GM20000 (cell line): Measurements from ENCODE around the gene HEATR5B.

Experiments
- DNase-seq: peaks from one replicate; pipeline ENCODE4 v3.0.0; 2012; ENCODE audit warnings: low spot score
- CTCF ChIP-seq: IDR thresholded peaks from 2 replicates; pipeline ENCODE4 v1.5.1; 2012; ENCODE audit warnings: mild to moderate bottlenecking, control low read depth; ENCODE audit errors: extremely low read depth, missing control alignments

HEATR5B gene

DNA sequence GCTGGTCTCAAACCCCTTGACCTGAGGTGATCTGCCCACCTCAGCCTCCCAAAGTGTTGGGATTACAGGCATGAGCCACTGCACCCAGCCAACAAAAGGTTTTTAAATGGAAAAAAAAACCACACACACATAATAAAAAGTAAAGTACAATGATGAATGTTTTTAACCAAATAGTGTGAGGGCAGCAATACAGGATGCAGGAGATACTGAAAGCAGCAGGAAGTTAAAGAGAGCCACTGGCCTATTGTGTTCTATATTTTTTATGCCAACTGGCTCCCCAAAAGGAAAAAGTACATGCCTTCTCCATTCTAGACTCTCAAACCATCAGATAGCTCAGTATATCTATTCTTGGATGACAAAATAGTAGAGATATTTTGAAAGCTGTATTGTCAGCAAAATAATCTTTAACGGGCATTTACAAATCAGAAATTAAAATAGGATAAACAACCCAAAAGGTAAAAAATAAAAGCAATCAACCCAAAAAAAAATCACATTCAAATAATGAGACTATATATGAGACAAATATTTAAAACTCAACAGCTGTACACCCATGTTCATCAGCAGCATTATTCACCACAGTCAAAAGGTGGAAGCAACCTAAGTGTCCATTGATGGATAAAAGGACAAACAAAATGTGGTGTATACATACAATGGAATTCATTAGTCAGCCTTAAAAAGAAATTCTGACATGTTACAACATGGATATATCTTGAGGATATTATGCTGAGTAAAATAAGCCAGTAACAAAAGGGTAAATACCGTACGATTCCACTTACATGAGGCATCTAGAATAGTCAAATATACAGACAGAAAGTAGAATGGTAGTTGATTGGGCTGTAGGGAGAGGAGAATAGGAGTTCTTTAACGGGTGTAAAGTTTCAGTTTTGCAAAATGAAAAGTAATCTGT, 26.4 kb upstream of the HEATR5B start:
- DNase-seq, result no peak

GRCh38 chr2:37109523-37109922, 25.4 kb upstream of the HEATR5B start:
- DNase-seq, result no peak
- no peak for TF ChIP-seq CTCF

More for the DNA sequence above, 26.4 kb upstream of the HEATR5B start:
- TF ChIP-seq CTCF, result no peak

DNA sequence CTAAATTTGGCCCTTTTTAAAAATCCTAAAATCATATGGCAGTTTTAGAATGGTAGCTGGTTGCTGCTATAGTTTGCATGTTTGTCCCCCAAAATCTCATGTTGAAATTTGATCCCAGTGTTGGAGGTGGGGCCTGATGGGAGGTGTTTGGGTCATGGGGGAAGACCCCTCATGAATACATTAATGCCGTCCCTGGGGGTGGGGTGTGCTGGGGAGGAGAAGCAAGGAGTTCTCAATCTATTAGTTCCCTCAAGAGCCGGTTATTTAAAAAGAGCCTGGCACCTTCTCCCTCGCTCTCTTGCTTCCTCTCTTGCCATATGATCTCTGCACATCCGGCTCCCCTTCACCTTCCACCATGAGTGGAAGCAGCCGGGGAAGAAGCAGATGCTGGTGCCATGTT, 21.0 kb upstream of the HEATR5B start:
- TF ChIP-seq CTCF, result no peak

DNA sequence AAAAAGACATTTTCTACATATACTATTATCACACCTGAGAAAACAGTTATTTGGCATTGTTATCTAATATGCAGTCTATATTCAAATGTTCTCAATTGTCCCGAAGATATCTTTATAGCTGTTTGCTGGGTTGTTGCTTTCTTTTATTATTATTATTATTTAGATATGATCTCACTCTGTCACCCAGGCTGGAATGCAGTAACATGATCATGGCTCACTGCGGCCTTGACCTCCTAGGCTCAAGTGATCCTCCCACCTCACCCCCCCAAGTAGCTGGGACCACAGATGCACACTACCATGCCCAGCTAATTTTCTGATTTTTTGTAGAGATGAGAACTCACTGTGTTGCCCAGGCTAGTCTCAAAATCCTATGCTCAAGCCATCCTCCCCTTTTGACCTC, 20.0 kb upstream of the HEATR5B start:
- no peak for TF ChIP-seq CTCF
- no peak for DNase-seq

More for the DNA sequence above, 21.0 kb upstream of the HEATR5B start:
- DNase-seq, result no peak

- no peak for TF ChIP-seq CTCF
- no peak for DNase-seq
Observed at GRCh38 chr2:37102588-37102987, 18.4 kb upstream of the HEATR5B start.

DNA sequence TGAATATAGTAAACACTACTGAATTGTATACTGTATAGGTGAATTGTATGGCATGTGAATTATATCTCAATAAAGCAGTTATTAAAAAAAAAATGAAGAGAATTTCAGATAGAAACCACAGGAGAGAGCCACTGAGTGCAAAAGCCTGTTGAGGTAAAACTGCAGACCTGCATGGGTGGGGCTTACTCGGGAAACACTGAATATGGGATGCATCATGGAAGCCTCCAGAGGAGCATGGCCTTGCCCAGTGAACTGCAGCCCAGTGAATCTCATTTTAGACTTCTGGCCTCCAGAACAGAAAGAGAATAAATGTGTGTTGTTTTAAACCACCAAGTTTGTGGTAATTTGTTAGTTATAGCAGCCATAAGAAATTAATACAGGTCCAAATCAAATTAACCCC, 15.9 kb upstream of the HEATR5B start:
- no peak for TF ChIP-seq CTCF
- DNase-seq, result no peak

DNA sequence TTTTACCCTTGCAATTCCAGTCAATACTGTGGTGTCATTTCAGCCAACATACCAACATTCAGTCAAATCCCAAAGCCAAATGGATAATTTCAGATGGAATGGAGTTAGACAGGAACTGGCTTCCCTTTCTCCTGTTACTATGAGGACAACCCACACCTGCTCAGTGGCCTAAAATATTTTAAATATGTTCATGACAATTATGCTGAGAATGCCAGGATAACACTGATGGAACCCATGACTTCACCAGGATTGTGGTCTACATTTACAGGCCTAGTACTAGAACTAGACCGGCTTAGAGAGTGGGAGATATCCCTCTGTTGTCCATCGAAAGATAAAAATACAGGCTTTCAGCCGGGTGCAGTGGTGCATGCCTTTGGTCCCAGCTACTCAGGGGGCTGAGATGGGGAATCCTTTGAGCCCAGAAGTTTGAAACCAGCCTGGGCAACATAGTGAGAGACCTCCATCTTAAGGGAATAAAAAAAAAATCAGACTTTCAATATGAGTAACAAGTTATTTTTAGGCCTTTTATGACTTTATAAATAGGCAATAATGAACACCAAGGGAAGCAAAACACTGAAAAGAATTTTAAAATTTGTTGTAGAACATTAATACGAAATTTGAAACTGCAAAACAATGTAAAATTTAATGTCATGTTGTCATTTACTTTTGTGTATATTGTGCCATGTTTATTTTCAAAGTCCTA, 14.4 kb upstream of the HEATR5B start:
- no peak for DNase-seq
- TF ChIP-seq CTCF, result no peak
